ENCODE results near the gene SAXO1.
"Not testable (repeated sequence)": the region's sequence is repeated elsewhere in the genome, so short reads cannot be mapped to it uniquely, and the experiment has no call there.

Gene SAXO1

GRCh38 chr9:18997151-18997550 is 35.9 kb downstream of the SAXO1 start:
- no peaks in the 10 kb centered on the region for H3K4me1 ChIP-seq (ENCODE audit: control insufficient read depth in 1 of 2, insufficient read depth in 1 of 2, low read depth in 1 of 2, low read length in 1 of 2)
- H3K9me3 ChIP-seq: no peaks in the 10 kb centered on the region
- no peak overlapping the region for H3K27ac ChIP-seq
- no peak overlapping the region for H3K4me3 ChIP-seq (ENCODE audit: low read depth in 1 of 2, low read length in 1 of 2)
- H3K36me3 ChIP-seq: no peaks in the 10 kb centered on the region
- TF ChIP-seq CTCF (IDR thresholded peaks at IDR 0.05): no peak
- peaks cover 4% of the 10 kb centered on the region for H3K27me3 ChIP-seq

GRCh38 chr9:18996211-18996610 is 36.8 kb downstream of the SAXO1 start:
- H3K9me3 ChIP-seq: no peaks in the 10 kb centered on the region
- no peaks in the 10 kb centered on the region for H3K4me1 ChIP-seq (ENCODE audit: control insufficient read depth in 1 of 2, insufficient read depth in 1 of 2, low read depth in 1 of 2, low read length in 1 of 2)
- no peak for TF ChIP-seq CTCF (IDR thresholded peaks at IDR 0.05)
- H3K4me3 ChIP-seq (ENCODE audit: low read depth in 1 of 2, low read length in 1 of 2): no peak overlapping the region
- H3K36me3 ChIP-seq: no peaks in the 10 kb centered on the region
- peaks cover 4% of the 10 kb centered on the region for H3K27me3 ChIP-seq
- no peak overlapping the region for H3K27ac ChIP-seq

GRCh38 chr9:18994263-18994916 is 38.6 kb downstream of the SAXO1 start:
- Histone ChIP-seq H3K9me3 (no peaks in the 10 kb centered on the region), H3K36me3 (no peaks in the 10 kb centered on the region), H3K27me3 (peaks cover 4% of the 10 kb centered on the region), H3K4me3 (ENCODE audit: low read depth in 1 of 2, low read length in 1 of 2) (no peak overlapping the region), H3K27ac (no peak overlapping the region), H3K4me1 (ENCODE audit: control insufficient read depth in 1 of 2, insufficient read depth in 1 of 2, low read depth in 1 of 2, low read length in 1 of 2) (no peaks in the 10 kb centered on the region)
- no peak for TF ChIP-seq CTCF (IDR thresholded peaks at IDR 0.05)

GRCh38 chr9:18991197-18991596 is 41.8 kb downstream of the SAXO1 start:
- H3K4me3 ChIP-seq (ENCODE audit: low read depth in 1 of 2, low read length in 1 of 2); H3K4me1 ChIP-seq (ENCODE audit: control insufficient read depth in 1 of 2, insufficient read depth in 1 of 2, low read depth in 1 of 2, low read length in 1 of 2); H3K9me3 ChIP-seq; H3K27me3 ChIP-seq; H3K27ac ChIP-seq; H3K36me3 ChIP-seq: not testable (repeated sequence)

GRCh38 chr9:18990494-18990893 is 42.5 kb downstream of the SAXO1 start:
- Histone ChIP-seq H3K4me1 (ENCODE audit: control insufficient read depth in 1 of 2, insufficient read depth in 1 of 2, low read depth in 1 of 2, low read length in 1 of 2) (no peaks in the 10 kb centered on the region), H3K9me3 (no peaks in the 10 kb centered on the region), H3K36me3 (no peaks in the 10 kb centered on the region), H3K27me3 (peaks cover 4% of the 10 kb centered on the region), H3K4me3 (ENCODE audit: low read depth in 1 of 2, low read length in 1 of 2) (no peak overlapping the region), H3K27ac (no peak overlapping the region)
- no peak for TF ChIP-seq CTCF (IDR thresholded peaks at IDR 0.05)

GRCh38 chr9:18989865-18990264 is 43.1 kb downstream of the SAXO1 start:
- Histone ChIP-seq H3K27ac (no peak overlapping the region), H3K9me3 (no peaks in the 10 kb centered on the region), H3K36me3 (no peaks in the 10 kb centered on the region), H3K27me3 (peaks cover 4% of the 10 kb centered on the region), H3K4me1 (ENCODE audit: control insufficient read depth in 1 of 2, insufficient read depth in 1 of 2, low read depth in 1 of 2, low read length in 1 of 2) (no peaks in the 10 kb centered on the region), H3K4me3 (ENCODE audit: low read depth in 1 of 2, low read length in 1 of 2) (no peak overlapping the region)
- no peak for TF ChIP-seq CTCF (IDR thresholded peaks at IDR 0.05)
